ENCODE measurements around the gene ZNF862.
"Not testable (repeated sequence)": the region's sequence is repeated elsewhere in the genome, so short reads cannot be mapped to it uniquely, and the experiment has no call there.

ZNF862 gene

DNA sequence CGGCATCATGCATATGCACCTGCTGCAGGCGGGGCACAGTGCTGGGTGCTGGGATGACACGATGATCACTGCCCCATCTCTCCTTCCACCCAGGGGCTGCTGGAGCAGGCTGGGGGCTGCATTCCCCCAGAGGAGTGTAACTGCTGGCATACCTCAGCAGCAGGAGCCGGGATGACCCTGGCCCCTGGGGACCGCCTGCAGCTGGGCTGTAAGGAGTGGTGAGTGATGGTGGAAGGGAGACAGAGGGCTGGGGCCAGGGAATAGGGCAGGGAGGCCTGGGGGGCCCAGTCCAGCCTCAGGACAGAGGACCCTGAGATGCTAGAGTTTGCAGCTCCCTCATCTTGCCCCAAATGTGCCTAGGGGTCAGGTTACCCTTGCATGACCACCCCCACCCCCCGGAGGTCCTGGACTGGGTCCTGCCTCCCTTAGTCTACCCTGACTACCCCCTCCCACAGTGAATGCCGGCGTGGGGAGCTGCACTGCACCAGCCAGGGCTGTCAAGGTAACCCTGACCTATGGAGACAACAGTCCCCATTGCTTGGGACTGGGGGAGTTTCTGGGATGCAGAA, 14.5 kb upstream of the ZNF862 start:
- no peak overlapping the region for H3K4me3 ChIP-seq (ENCODE audit: insufficient read depth, low read depth, low read length, poor library complexity, severe bottlenecking)
- no peaks in the 10 kb centered on the region for H3K27me3 ChIP-seq (replicated peaks; ENCODE audit: control insufficient read depth, insufficient read depth, low read length, poor library complexity, severe bottlenecking)
- DNase-seq: no peak
- H3K36me3 ChIP-seq (ENCODE audit: control insufficient read depth, insufficient read depth, low read length): no peaks in the 10 kb centered on the region
- no peaks in the 10 kb centered on the region for H3K4me1 ChIP-seq (ENCODE audit: control insufficient read depth, insufficient read depth, low read length, poor library complexity, severe bottlenecking)
- H3K9me3 ChIP-seq (ENCODE audit: control insufficient read depth, low read length): no peaks in the 10 kb centered on the region
- no peak overlapping the region for H3K27ac ChIP-seq (ENCODE audit: insufficient read depth, low read length, poor library complexity, severe bottlenecking)

DNA sequence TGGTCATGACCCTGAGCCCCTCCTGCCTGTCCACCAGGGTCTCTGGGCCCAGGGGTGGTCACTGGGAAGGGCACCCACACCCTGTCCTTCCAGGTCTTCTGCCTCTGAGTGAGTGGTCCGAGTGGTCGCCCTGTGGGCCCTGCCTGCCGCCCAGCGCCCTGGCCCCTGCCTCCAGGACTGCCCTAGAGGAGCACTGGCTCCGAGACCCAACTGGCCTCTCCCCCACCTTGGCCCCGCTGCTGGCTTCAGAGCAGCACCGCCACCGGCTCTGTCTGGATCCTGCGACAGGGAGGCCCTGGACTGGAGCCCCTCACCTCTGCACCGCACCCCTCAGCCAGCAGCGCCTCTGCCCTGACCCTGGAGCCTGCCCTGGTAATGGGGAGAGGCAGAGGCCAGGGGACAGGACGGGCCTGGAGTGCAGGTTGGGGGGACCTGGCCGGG, 13.9 kb upstream of the ZNF862 start:
- Histone ChIP-seq H3K4me1 (ENCODE audit: control insufficient read depth, insufficient read depth, low read length, poor library complexity, severe bottlenecking) (no peaks in the 10 kb centered on the region), H3K36me3 (ENCODE audit: control insufficient read depth, insufficient read depth, low read length) (no peaks in the 10 kb centered on the region), H3K27ac (ENCODE audit: insufficient read depth, low read length, poor library complexity, severe bottlenecking) (no peak overlapping the region), H3K4me3 (ENCODE audit: insufficient read depth, low read depth, low read length, poor library complexity, severe bottlenecking) (no peak overlapping the region), H3K27me3 (replicated peaks; ENCODE audit: control insufficient read depth, insufficient read depth, low read length, poor library complexity, severe bottlenecking) (no peaks in the 10 kb centered on the region), H3K9me3 (ENCODE audit: control insufficient read depth, low read length) (no peaks in the 10 kb centered on the region)
- no peak for DNase-seq

DNA sequence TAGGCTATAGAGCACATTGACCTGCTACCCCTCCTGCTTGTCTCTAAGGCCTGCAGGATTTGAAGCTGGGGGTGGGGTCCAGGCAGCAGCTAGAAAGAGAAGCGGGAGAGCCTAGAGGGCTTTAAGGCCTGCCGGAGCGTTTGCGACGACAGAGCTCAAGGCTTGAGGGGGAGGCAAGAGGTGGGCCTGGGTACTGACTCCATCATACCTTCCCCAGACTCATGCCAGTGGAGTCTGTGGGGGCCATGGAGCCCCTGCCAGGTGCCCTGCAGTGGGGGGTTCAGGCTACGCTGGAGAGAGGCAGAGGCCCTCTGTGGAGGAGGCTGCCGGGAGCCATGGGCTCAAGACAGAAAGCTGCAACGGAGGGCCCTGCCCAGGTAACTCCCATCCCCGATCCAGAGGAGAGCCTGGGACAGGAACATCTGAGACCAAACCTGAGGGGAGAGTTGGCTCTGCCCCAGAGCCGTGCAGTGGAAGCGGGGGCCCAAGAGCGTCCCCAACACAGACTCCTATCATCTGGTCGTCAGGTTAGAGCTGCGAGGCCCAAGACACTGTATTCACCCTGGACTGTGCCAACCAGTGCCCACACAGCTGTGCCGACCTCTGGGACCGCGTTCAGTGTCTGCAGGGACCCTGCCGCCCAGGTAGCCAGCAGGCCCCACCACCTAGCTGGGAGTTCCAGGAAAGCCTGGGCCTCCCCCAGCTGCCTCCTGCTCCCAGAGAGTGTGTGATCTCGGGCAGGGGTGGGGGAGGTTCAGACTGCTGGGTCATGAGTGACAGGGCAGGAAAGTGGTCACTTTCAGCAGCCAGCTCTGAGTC, 13.2 kb upstream of the ZNF862 start:
- H3K4me1 ChIP-seq (ENCODE audit: control insufficient read depth, insufficient read depth, low read length, poor library complexity, severe bottlenecking): no peaks in the 10 kb centered on the region
- no peaks in the 10 kb centered on the region for H3K36me3 ChIP-seq (ENCODE audit: control insufficient read depth, insufficient read depth, low read length)
- no peaks in the 10 kb centered on the region for H3K9me3 ChIP-seq (ENCODE audit: control insufficient read depth, low read length)
- DNase-seq: no peak
- no peak overlapping the region for H3K27ac ChIP-seq (ENCODE audit: insufficient read depth, low read length, poor library complexity, severe bottlenecking)
- no peaks in the 10 kb centered on the region for H3K27me3 ChIP-seq (replicated peaks; ENCODE audit: control insufficient read depth, insufficient read depth, low read length, poor library complexity, severe bottlenecking)
- H3K4me3 ChIP-seq (ENCODE audit: insufficient read depth, low read depth, low read length, poor library complexity, severe bottlenecking): no peak overlapping the region

DNA sequence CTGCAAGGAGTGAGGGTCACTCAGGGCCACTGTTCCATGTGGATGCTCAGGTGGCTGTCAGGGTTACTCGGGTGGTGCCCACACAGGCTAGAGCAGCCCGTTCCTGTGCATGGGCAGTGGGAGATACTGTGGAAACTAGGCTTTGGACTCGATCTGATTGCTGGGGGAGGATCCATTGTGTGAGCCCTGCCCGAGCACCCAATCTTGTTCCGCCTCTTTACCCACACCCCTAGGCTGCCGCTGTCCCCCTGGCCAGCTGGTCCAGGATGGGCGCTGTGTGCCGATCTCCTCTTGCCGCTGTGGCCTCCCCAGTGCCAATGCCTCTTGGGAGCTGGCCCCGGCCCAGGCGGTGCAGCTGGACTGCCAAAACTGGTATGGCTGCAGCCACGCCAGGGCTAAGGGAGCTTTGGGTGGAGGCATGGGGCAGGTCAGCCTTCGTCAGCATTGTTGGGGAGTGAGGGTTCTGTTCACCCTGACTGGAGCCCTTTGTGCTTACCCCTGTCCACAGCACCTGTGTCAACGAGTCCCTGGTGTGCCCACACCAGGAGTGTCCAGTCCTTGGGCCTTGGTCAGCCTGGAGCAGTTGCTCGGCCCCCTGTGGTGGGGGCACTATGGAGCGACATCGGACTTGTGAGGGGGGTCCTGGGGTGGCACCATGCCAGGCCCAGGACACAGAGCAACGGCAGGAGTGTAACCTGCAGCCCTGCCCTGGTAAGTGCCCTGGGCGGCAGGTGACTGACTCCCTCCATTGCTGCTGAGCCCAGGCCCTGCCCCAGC, 12.4 kb upstream of the ZNF862 start:
- Histone ChIP-seq H3K9me3 (ENCODE audit: control insufficient read depth, low read length) (no peaks in the 10 kb centered on the region), H3K36me3 (ENCODE audit: control insufficient read depth, insufficient read depth, low read length) (no peaks in the 10 kb centered on the region), H3K4me1 (ENCODE audit: control insufficient read depth, insufficient read depth, low read length, poor library complexity, severe bottlenecking) (no peaks in the 10 kb centered on the region), H3K27me3 (replicated peaks; ENCODE audit: control insufficient read depth, insufficient read depth, low read length, poor library complexity, severe bottlenecking) (no peaks in the 10 kb centered on the region), H3K4me3 (ENCODE audit: insufficient read depth, low read depth, low read length, poor library complexity, severe bottlenecking) (no peak overlapping the region), H3K27ac (ENCODE audit: insufficient read depth, low read length, poor library complexity, severe bottlenecking) (no peak overlapping the region)
- DNase-seq: no peak

DNA sequence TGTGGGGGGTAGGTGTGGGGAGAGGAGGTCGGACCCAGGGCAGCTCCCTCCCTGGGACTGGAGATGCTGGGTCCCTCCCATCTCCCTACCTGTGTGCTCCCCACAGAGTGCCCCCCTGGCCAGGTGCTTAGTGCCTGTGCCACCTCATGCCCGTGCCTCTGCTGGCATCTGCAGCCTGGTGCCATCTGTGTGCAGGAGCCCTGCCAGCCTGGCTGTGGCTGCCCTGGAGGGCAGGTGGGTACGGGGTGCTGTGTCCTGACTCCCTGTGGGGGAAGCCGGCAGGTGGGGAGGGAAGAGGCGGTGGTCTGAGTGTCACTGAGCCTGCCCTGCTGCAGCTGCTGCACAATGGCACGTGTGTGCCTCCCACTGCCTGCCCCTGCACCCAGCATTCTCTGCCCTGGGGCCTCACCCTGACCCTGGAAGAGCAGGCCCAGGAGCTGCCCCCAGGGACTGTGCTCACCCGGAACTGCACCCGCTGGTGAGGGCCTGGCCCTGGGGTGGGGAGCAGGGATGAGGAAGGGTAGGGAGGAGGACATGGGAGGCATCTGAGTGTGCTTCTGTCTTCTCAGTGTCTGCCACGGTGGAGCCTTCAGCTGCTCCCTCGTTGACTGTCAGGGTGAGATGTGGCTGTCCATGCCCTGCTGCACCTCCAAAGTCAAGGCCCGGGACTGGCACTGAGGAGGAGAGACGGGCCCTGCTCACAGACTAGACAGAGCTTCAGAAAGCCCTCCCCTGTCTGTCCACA, 11.7 kb upstream of the ZNF862 start:
- no peak overlapping the region for H3K4me3 ChIP-seq (ENCODE audit: insufficient read depth, low read depth, low read length, poor library complexity, severe bottlenecking)
- DNase-seq: no peak
- no peaks in the 10 kb centered on the region for H3K27me3 ChIP-seq (replicated peaks; ENCODE audit: control insufficient read depth, insufficient read depth, low read length, poor library complexity, severe bottlenecking)

DNA sequence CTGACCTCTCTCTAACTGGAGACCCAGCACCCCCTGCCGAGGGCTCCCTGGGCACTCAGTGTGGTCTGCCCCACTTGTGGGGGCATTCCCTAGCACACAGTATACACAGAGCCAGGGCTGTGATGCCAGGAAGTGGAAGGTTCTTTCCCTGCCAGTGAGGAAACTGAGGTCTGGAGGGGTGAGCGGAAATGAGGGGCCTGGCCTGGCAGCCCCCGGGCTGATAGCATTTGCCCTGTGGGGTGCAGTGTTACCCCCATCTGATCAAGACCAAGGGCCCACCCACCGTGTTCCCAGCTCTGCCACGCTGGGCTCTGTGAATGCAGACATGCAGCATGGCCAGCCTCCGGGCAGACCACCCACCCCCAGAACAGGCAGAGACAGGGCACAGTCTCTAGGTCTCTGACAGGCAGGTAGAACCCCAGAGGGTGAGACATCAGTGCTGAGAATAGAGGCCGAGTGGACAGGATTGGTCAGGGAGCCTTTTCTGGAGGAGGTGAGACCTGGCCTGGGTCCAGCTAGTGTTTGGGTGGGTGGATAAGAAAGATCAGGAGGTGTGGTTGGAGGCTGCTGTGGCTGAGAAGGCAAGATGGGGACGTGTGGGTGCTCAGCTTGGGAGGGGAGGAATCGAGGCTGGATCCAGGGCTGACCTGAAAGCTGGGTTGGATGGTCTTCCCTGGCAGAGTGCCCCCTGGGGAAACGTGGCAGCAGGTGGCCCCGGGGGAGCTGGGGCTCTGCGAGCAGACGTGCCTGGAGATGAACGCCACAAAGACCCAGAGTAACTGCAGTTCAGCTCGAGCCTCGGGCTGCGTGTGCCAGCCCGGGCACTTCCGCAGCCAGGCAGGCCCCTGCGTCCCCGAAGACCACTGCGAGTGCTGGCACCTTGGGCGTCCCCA, 10.8 kb upstream of the ZNF862 start:
- Histone ChIP-seq H3K36me3 (ENCODE audit: control insufficient read depth, insufficient read depth, low read length) (no peaks in the 10 kb centered on the region), H3K27ac (ENCODE audit: insufficient read depth, low read length, poor library complexity, severe bottlenecking) (no peak overlapping the region), H3K4me3 (ENCODE audit: insufficient read depth, low read depth, low read length, poor library complexity, severe bottlenecking) (no peak overlapping the region), H3K4me1 (ENCODE audit: control insufficient read depth, insufficient read depth, low read length, poor library complexity, severe bottlenecking) (no peaks in the 10 kb centered on the region), H3K27me3 (replicated peaks; ENCODE audit: control insufficient read depth, insufficient read depth, low read length, poor library complexity, severe bottlenecking) (peaks cover 3% of the 10 kb centered on the region), H3K9me3 (ENCODE audit: control insufficient read depth, low read length) (no peaks in the 10 kb centered on the region)
- no peak for DNase-seq

More for the DNA sequence above, 11.7 kb upstream of the ZNF862 start:
- Histone ChIP-seq H3K4me1 (ENCODE audit: control insufficient read depth, insufficient read depth, low read length, poor library complexity, severe bottlenecking) (no peaks in the 10 kb centered on the region), H3K9me3 (ENCODE audit: control insufficient read depth, low read length) (no peaks in the 10 kb centered on the region), H3K27ac (ENCODE audit: insufficient read depth, low read length, poor library complexity, severe bottlenecking) (no peak overlapping the region), H3K36me3 (ENCODE audit: control insufficient read depth, insufficient read depth, low read length) (no peaks in the 10 kb centered on the region)

DNA sequence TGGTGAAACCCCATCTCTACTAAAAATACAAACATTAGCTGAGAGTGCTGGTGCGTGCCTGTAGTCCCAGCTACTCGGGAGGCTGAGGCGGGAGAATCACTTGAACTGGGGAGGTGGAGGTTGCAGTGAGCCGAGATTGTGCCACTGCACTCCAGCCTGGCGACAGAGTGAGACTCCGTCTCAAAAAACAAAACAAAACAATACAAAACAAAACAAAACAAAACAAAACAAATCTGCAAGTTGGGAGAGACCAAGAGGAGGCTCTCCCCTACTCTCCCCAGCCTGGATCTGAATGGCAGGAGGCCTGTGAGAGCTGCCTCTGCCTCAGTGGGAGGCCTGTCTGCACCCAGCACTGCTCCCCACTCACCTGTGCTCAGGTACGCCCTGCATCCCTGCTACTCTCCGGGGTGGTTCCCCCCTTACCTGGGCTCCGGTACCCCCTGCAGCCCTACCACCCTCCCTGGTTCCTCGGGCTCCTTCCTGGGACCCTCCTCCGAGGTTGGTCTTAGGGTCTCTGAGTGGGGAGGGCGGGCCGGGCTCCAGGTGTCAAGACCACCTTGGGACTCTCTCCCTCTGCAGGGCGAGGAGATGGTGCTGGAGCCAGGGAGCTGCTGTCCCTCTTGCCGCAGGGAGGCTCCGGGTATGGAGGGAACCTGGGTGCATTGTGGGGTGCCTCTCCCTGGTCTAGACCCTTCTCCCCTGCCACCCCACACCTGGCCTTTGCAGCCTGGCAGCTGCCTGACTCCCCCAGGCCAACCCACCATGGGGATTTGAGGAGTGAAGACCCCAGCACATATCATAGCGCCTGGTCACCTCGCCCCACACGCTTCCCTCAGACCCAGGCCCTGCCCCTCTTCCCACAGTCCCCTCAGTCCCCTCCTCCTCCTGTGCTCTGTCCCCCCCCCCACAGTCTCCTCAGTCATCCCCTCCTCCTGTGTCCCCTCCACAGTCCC, 9.5 kb upstream of the ZNF862 start:
- Histone ChIP-seq H3K9me3 (ENCODE audit: control insufficient read depth, low read length) (no peaks in the 10 kb centered on the region), H3K4me1 (ENCODE audit: control insufficient read depth, insufficient read depth, low read length, poor library complexity, severe bottlenecking) (no peaks in the 10 kb centered on the region), H3K4me3 (ENCODE audit: insufficient read depth, low read depth, low read length, poor library complexity, severe bottlenecking) (no peak overlapping the region), H3K36me3 (ENCODE audit: control insufficient read depth, insufficient read depth, low read length) (no peaks in the 10 kb centered on the region), H3K27me3 (replicated peaks; ENCODE audit: control insufficient read depth, insufficient read depth, low read length, poor library complexity, severe bottlenecking) (peaks cover 3% of the 10 kb centered on the region), H3K27ac (ENCODE audit: insufficient read depth, low read length, poor library complexity, severe bottlenecking) (no peak overlapping the region)
- DNase-seq: no peak

DNA sequence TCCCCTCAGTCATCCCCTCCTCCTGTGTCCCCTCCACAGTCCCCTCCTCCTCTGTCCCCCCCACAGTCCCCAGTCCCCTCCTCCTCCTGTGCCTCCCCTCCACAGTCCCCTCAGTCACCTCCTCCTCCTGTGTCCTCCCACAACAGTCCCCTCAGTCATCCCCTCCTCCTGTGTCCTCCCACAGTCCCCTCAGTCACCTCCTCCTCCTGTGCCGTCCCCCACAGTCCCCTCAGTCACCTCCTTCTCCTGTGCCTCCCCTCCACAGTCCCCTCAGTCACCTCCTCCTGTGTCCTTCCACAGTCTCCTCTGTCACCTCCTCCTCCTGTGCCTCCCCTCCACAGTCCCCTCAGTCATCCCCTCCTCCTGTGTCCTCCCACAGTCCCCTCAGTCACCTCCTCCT, 7.6 kb upstream of the ZNF862 start:
- H3K4me1 ChIP-seq (ENCODE audit: control insufficient read depth, insufficient read depth, low read length, poor library complexity, severe bottlenecking); H3K4me3 ChIP-seq (ENCODE audit: insufficient read depth, low read depth, low read length, poor library complexity, severe bottlenecking); H3K27ac ChIP-seq (ENCODE audit: insufficient read depth, low read length, poor library complexity, severe bottlenecking); DNase-seq; H3K9me3 ChIP-seq (ENCODE audit: control insufficient read depth, low read length); H3K36me3 ChIP-seq (ENCODE audit: control insufficient read depth, insufficient read depth, low read length); H3K27me3 ChIP-seq (replicated peaks; ENCODE audit: control insufficient read depth, insufficient read depth, low read length, poor library complexity, severe bottlenecking): not testable (repeated sequence)
